HG02885 (cell line): ENCODE results near the gene SMG9.
A peak's percentile ranks its signal among the peaks of the same experiment; 100 is the strongest.
"Not testable (repeated sequence)": the region's sequence is repeated elsewhere in the genome, so short reads cannot be mapped to it uniquely, and the experiment has no call there.

Experiments used
- ATAC-seq: cut with Tn5 transposase; IDR thresholded peaks from one replicate; pipeline ENCODE4 v1.9.1; 2021; ENCODE audit warnings: mild to moderate bottlenecking; ENCODE audit not compliant: unreplicated experiment, poor library complexity

The SMG9 gene

DNA sequence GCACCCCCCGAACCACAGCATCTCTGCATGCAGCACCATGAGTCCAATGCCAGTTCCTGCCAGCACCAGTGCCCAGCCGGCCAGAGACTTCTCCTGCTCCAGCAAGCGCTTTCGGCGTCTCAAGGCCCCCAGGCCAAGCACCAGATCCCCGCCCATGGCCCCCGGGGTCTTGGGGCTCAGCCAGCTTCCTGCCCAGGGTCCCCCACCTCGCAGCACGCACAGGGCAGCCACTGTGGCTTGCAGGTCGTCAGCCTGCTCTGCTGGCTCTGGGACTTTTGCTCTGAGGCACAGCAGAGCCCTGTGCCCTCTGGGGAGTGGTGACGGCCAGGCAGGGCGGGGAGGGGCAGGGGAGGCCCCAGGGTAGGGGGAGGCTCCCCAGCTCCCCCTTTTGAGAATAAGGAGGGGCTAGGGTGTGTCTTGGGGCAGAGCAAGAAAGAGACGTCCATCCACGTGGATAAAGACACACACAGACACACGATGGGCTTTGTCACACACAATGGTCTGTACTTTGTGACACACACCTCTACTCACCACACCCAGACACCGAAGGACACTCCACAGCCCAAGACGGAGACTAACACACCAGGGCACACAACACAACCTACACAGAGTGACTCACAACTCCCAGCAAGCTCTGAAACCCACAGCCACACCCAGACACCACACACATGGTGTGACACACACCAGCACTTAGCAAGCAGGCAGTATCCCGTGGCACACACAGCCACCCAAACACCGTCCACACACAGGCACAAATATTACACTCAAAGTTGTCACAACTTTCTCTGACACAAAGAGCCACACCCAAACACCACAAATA is 26.2 kb upstream of the SMG9 start, which contains the start of gene KCNN4:
Gene KCNN4, minus strand, starts transcription at position 268 of the 820 bp plus-strand sequence. Its CDS starts 112 bp downstream, at position 156.
- ATAC-seq = peak; percentile 30

DNA sequence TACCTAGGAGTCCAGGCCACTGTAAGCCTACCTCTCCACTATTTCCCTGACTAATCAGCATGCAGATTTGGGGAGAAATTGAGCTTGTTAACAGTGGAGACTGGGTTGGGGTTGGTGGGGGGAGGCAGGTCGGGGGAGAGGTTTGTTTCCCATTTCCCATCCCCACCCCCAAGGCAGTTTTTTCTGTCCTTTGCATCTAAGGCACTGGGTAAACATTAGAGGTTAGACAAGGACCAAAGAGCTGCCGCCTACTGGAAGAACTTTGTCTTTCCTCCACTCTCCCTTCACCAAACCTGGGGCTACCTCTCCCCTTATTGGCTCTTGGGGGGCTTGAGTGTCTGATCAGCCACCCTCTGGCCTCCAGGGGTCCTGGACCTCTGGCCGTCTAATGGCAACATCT is 25.1 kb upstream of the SMG9 start:
- ATAC-seq = no peak

GRCh38 chr19:43779147-43779819 is 24.5 kb upstream of the SMG9 start:
- no peak for ATAC-seq

DNA sequence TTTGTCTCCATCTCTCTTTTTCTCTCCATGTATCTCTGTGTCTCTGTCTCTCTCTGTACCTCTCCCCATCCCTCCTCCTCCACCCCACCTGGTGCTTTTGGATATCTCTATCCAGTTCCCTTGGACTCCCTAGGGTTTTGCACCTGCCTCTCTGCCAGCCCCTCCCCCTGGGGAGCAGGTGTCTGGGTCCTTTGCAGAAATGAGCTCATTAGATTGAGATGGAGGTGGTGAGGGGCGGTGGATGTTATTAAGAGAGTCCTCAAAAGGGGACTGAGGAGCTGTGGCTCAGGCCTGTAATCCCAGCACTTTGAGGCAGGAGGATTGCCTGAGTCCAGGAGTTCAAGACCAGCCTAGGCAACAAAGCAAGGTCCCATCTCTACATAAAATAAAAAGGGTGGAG is 23.9 kb upstream of the SMG9 start:
- no peak for ATAC-seq

GRCh38 chr19:43777163-43777695 is 22.5 kb upstream of the SMG9 start:
- no peak for ATAC-seq

GRCh38 chr19:43776286-43776685 is 21.5 kb upstream of the SMG9 start:
- ATAC-seq = no peak

- ATAC-seq = no peak
These were observed 20.6 kb upstream of the SMG9 start for GRCh38 chr19:43775299-43775890.

DNA sequence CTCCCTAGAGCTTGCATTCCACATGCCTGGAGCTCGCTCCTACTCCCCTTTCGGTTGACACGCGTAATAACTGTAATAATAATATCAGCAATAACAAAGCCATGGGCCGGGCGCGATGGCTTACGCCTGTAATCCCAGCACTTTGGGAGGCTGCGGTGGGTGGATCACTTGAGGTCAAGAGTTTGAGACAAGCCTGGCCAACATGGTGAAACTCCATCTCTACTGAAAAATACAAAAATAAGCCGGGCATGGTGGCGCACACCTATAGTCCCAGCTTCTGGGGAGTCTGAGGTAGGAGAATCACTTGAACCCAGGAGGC is 20.1 kb upstream of the SMG9 start:
- not testable (repeated sequence) for ATAC-seq

GRCh38 chr19:43774103-43774939 is 19.6 kb upstream of the SMG9 start:
- no peak for ATAC-seq

DNA sequence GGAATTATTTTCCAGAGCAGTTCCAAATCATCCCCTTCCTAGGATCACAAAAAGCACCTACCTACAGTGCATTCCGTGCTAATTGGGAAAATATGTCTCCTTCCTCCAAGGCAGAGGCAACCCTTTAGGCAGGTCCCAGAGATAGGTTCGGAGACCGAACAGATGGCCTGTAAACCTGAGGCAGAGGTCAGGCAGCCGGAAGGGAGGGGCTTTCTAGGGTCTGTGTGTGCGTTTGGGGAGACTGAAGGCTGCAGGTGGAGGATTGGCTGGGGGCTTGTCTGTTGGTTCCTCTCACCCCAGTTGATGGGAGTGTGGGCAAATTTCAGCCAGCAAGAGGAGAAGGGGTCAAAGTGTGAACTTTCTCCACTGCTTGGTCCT is 19.0 kb upstream of the SMG9 start:
- no peak for ATAC-seq

GRCh38 chr19:43769256-43769655 is 14.5 kb upstream of the SMG9 start:
- no peak for ATAC-seq

- no peak for ATAC-seq
These were observed 13.7 kb upstream of the SMG9 start for GRCh38 chr19:43768273-43769050.

GRCh38 chr19:43767818-43768217 is 13.1 kb upstream of the SMG9 start:
- ATAC-seq = no peak

DNA sequence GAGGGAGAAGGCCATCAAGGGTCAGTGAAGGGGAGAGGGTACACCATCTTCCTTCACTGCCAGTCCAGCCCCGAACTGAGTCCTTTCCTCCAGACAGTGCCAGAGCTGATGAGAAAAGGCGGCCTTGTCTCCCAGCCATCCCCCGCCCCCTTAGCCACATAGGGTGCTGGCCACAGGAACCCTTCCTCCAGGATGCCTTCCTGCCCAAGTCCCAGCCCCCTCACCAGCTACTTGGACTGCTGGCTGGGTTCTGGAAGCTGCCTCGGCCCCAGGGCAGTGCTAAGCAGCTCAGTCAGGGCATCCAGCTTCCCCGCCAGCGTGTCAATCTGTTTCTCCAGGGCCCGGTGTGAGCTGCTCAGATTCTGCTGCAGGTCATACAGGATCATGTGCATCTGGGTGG is 12.6 kb upstream of the SMG9 start:
- no peak for ATAC-seq

DNA sequence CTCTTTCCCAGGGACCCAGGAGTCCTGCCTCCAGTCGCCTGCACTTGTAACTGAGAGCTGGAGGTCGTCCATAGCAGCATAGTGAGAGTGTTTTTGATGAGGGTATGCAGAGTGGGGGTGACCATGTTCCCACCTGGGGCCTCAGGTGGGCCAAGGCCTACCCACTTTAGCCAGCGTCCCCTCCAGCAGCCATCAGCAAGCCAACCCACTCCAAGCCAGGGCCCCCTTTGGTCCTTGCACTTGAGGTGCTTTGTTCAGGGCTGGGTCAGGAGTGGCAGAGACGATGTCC is 11.9 kb upstream of the SMG9 start:
- ATAC-seq = no peak

DNA sequence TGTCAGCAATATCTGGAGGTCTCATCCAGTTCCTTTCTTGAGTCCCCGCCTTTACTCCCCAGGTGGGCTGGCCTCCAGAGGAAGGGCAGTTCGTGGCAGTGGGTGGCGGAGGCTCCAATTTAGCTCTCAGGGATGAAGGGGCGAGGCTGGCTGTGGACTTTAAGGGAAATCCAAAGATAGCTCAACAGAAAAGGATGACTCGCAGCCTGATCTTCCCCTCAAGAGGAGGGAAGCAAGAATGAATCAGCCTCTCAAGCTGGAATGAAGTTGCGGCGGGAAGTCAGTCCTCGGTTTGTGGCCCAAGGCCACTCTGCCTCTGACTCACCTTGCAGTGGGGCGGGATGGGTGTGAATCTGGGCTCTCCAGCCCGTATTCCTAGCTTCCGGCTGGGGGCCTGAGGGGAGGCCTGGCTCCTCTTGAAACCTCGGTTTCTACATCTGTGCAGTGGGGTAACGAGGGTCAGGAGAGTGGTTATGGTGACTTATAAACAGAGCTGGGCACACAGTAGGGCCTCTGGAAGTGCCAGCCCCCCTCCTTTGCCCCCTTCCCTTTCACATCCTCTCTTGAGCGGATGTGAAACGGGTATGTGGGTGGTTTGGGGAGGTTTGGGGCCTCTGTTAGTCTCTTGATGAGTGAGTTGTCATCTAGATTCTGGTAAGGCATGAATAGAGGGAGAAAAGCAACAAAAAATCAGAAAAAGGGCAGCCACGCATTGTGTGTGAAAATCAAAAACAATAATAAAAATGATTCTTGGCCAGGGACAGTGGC is 10.5 kb upstream of the SMG9 start:
- ATAC-seq = peak; percentile 73

DNA sequence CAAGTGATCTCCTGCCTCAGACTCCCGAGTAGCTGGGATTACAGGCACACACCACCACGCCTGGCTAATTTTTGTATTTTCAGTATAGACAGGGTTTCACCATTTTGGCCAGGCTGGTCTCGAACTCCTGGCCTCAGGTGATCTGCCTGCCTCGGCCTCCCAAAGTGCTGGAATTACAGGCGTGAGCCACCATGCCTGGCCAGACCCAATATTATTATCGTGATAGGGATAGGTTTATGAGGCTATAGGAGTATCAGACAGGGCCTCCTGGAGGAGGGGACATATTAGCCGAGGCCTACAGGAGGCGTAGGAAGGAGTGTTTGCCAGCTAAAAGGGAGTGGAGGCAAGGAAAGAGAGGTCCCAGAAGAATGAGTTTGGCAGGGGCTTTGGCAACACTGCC is 9.9 kb upstream of the SMG9 start:
- ATAC-seq = not testable (repeated sequence)

GRCh38 chr19:43763473-43763939 is 8.7 kb upstream of the SMG9 start:
- ATAC-seq = no peak

GRCh38 chr19:43762814-43763213 is 8.1 kb upstream of the SMG9 start:
- no peak for ATAC-seq
